Measurements from ENCODE around the gene HSPA9. TPM values are rescaled to one million over a fixed set of nuclear protein-coding genes. Genes with fewer than 3 reads are reported as not detected.

Gene HSPA9
- total RNA-seq (139 and 142 TPM in 2 replicates), polyA plus RNA-seq (66.5 and 175 TPM in 2 replicates), polyA minus RNA-seq (128 and 194 TPM in 2 replicates)
- total RNA-seq (2013): 156 TPM

DNA sequence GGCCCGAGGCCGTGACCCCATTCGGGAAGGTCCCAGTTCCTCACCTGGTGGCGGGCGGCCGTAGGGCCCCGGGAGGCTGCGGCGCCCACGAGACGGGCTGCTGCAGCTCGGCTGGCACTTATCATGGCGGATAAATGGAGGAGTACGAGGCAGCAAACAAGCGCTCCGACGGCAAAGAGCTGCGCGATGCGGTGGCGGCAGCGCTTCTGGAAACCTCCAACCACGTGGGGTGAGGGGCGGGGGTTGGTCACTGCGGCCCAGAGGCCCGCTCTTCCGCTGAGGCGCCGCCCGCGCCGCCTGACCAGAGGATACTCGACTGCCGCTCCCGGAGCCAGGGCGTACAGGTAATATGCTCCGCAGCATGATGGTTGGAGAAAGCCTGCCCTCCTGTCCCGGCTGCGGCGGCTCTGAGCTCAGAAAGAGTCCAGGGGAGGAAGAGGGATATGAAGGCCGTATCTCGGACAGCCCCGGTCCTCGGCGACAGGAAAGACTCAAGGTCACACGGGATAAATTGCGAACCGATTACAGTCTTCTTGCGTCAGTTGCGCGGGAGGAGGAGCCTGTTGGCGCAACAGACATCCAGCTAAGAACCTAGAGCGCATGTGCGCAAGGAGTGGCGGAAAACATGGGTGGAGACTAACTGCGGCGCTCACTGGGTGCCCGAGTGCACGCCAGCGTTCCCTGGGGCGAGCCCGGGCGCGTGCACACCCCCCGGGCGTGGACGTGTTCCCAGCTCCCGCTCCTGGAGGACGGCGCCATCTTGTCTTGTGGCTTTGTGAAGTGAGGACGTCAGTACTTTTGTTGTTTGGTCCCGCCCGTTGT is at the start of gene HSPA9:
Gene HSPA9 (minus strand): TSS at position 208 of the 822 bp plus-strand sequence. CDS start 83 bp downstream, at position 125.
- DNase-seq (peak; percentile 100), ATAC-seq (ENCODE audit: low read depth) (peak; percentile 85)
- Histone ChIP-seq H3K36me3 (replicated peaks in 1 of 2; ENCODE audit: control extremely low read depth in 1 of 2, control insufficient read depth in 1 of 2, extremely low read depth in 1 of 2, insufficient read depth in 2 of 2, low read length in 1 of 2) (peaks cover 0 to 28% of the 10 kb centered on the region in 2 experiments), H4K20me1 (ENCODE audit: control insufficient read depth, insufficient read depth, low read length, poor library complexity, severe bottlenecking) (peaks cover 22% of the 10 kb centered on the region), H3K4me3 (ENCODE audit: control extremely low read depth in 1 of 5, extremely low read depth in 1 of 5, insufficient read depth in 1 of 5, low read depth in 2 of 5, low read length in 4 of 5) (peak within 1 kb of the TSS; percentile 80 to 98 (median 96)), H3K9ac (ENCODE audit: low read length) (peak within 1 kb of the TSS; percentile 97), H3K4me1 (ENCODE audit: control insufficient read depth in 2 of 2, insufficient read depth in 2 of 2, low read length in 2 of 2) (peaks cover 16% of the 10 kb centered on the region in 2 donors), H3K79me2 (ENCODE audit: control insufficient read depth, insufficient read depth, low read length) (peaks cover 42% of the 10 kb centered on the region), H3K27ac (ENCODE audit: low read length in 2 of 2) (peak within 1 kb of the TSS; percentile 99 to 100), H2AFZ (ENCODE audit: insufficient read depth, low read depth, low read length, poor library complexity, severe bottlenecking) (peak within 1 kb of the TSS; percentile 85), H3K4me2 (replicated peaks; ENCODE audit: low read depth, low read length, poor library complexity, severe bottlenecking) (peak within 1 kb of the TSS; percentile 80), H3K27me3 (replicated peaks in 1 of 4; ENCODE audit: control extremely low read depth in 1 of 4, control insufficient read depth in 3 of 4, insufficient read depth in 4 of 4, low read length in 3 of 4) (no peaks in the 10 kb centered on the region), H3K9me3 (ENCODE audit: control extremely low read depth in 1 of 3, control insufficient read depth in 2 of 3, insufficient read depth in 1 of 3, low read length in 2 of 3) (no peaks in the 10 kb centered on the region)
- Mint-ChIP-seq H3K27me3 (no peaks in the 10 kb centered on the region), H3K4me3 (peak within 1 kb of the TSS; percentile 96), H3K9me3 (ENCODE audit: insufficient read depth) (no peaks in the 10 kb centered on the region), H3K4me1 (peaks cover 30% of the 10 kb centered on the region), H3K27ac (peak within 1 kb of the TSS; percentile 100)
- TF ChIP-seq EZH2 (IDR thresholded peaks at IDR 0.05; ENCODE audit: borderline replicate concordance, insufficient read depth, low read depth, low read length, poor library complexity, severe bottlenecking): no peak
- TF ChIP-seq, protein P1, sequence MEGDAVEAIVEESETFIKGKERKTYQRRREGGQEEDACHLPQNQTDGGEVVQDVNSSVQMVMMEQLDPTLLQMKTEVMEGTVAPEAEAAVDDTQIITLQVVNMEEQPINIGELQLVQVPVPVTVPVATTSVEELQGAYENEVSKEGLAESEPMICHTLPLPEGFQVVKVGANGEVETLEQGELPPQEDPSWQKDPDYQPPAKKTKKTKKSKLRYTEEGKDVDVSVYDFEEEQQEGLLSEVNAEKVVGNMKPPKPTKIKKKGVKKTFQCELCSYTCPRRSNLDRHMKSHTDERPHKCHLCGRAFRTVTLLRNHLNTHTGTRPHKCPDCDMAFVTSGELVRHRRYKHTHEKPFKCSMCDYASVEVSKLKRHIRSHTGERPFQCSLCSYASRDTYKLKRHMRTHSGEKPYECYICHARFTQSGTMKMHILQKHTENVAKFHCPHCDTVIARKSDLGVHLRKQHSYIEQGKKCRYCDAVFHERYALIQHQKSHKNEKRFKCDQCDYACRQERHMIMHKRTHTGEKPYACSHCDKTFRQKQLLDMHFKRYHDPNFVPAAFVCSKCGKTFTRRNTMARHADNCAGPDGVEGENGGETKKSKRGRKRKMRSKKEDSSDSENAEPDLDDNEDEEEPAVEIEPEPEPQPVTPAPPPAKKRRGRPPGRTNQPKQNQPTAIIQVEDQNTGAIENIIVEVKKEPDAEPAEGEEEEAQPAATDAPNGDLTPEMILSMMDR (IDR thresholded peaks at IDR 0.05): no peak
- ChIA-PET POLR2A (interaction anchor here (0.6 to 2.0 kb wide), 15 partner anchors 20 to 1827 kb away, joined by 3 to 32 read pairs (median 4); partner anchors contain the start of genes CDC23, EGR1, ETF1 and FAM53C), CTCF (interaction anchor here (1.2 to 2.7 kb wide), 5 partner anchors 27 to 223 kb away, joined by 3 to 23 read pairs (median 5); partner anchors contain the start of genes ETF1 and KDM3B)
- intact Hi-C loops (cut with micrococcal nuclease): loop anchor here (1.0 to 10.0 kb wide), 10 partner anchors 32 to 821 kb away; partner anchors contain the start of genes CDC23, CDC25C, CTNNA1 and EGR1
- under 1% methylated on average over 73 of the region's 73 CpGs for WGBS (ENCODE audit: insufficient coverage)

DNA sequence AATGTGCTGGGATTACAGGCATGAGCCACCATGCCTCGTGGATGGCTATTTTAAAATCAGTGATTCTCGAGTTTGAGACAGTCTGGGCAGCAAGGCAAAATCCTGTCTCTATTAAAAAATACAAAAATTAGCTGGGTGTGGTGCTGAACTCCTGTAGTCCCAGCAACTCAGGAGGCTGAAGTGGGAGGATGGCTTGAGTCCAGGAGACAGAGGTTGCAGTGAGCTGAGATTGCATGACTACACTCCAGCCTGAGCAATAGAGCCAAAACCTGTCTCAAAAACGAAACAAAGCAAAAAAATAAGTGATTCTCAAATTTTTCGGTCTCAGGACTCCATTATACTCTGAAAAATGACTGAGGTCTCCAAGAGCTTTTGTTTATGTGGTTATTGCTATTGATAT is 47.9 kb upstream of the HSPA9 start:
- DNase-seq: no peak
- H3K36me3 ChIP-seq (replicated peaks in 1 of 2; ENCODE audit: control extremely low read depth in 1 of 2, control insufficient read depth in 1 of 2, extremely low read depth in 1 of 2, insufficient read depth in 2 of 2, low read length in 1 of 2): no peaks in the 10 kb centered on the region
- WGBS (ENCODE audit: insufficient coverage): 100% methylated on average over 1 of the region's 4 CpGs
- intact Hi-C loops (cut with micrococcal nuclease): no loop called here
- no peak overlapping the region for H3K9ac ChIP-seq (ENCODE audit: low read length)
- TF ChIP-seq, protein P1 (IDR thresholded peaks at IDR 0.05): no peak
- no peak for TF ChIP-seq EZH2 (IDR thresholded peaks at IDR 0.05; ENCODE audit: borderline replicate concordance, insufficient read depth, low read depth, low read length, poor library complexity, severe bottlenecking)
- no peak overlapping the region for H2AFZ ChIP-seq (ENCODE audit: insufficient read depth, low read depth, low read length, poor library complexity, severe bottlenecking)
- H3K9me3 Mint-ChIP-seq (ENCODE audit: insufficient read depth): no peaks in the 10 kb centered on the region
- H3K4me3 Mint-ChIP-seq: no peak overlapping the region
- H3K4me3 ChIP-seq (ENCODE audit: control extremely low read depth in 1 of 5, extremely low read depth in 1 of 5, insufficient read depth in 1 of 5, low read depth in 2 of 5, low read length in 4 of 5): no peak overlapping the region
- ChIA-PET CTCF (no interaction called here), POLR2A (no interaction called here)
- H3K27me3 Mint-ChIP-seq: peaks cover 35% of the 10 kb centered on the region
- H3K27me3 ChIP-seq (replicated peaks in 1 of 4; ENCODE audit: control extremely low read depth in 1 of 4, control insufficient read depth in 3 of 4, insufficient read depth in 4 of 4, low read length in 3 of 4): peaks cover 0 to 15% (median 1%) of the 10 kb centered on the region in 4 experiments
- H3K4me1 Mint-ChIP-seq: no peaks in the 10 kb centered on the region
- no peak overlapping the region for H3K27ac ChIP-seq (ENCODE audit: low read length in 2 of 2)
- H3K27ac Mint-ChIP-seq: no peak overlapping the region
- no peaks in the 10 kb centered on the region for H4K20me1 ChIP-seq (ENCODE audit: control insufficient read depth, insufficient read depth, low read length, poor library complexity, severe bottlenecking)
- no peak overlapping the region for H3K4me2 ChIP-seq (replicated peaks; ENCODE audit: low read depth, low read length, poor library complexity, severe bottlenecking)
- no peaks in the 10 kb centered on the region for H3K79me2 ChIP-seq (ENCODE audit: control insufficient read depth, insufficient read depth, low read length)
- ATAC-seq (ENCODE audit: low read depth): no peak
- H3K9me3 ChIP-seq (ENCODE audit: control extremely low read depth in 1 of 3, control insufficient read depth in 2 of 3, insufficient read depth in 1 of 3, low read length in 2 of 3): no peaks in the 10 kb centered on the region
- no peaks in the 10 kb centered on the region for H3K4me1 ChIP-seq (ENCODE audit: control insufficient read depth in 2 of 2, insufficient read depth in 2 of 2, low read length in 2 of 2)
